RPMI7951 (cell line): ENCODE measurements around the gene SLC2A11. TPM values are rescaled to one million over a fixed set of nuclear protein-coding genes. Genes with fewer than 3 reads are reported as not detected.
"Not testable (repeated sequence)": the region's sequence is repeated elsewhere in the genome, so short reads cannot be mapped to it uniquely, and the experiment has no call there.

ENCODE experiments used
- DNase-seq: peaks from one replicate; pipeline ENCODE4 v3.0.0-alpha.2; 2012; ENCODE audit warnings: low read depth
- total RNA-seq: library from RNA; depleted of rRNA; stranded (reverse); fragments of >200 nt; shearing (Covaris generic); gene quantifications from 2 replicates; pipeline ENCODE4 v1.2.3, GENCODE V29; 2014

SLC2A11 gene
- total RNA-seq, 1 experiment from 2014 or later = 32.1 TPM

- no peak for DNase-seq
Measured at GRCh38 chr22:23891726-23892125, 34.1 kb downstream of the SLC2A11 start.

GRCh38 chr22:23892130-23892529, 34.5 kb downstream of the SLC2A11 start:
- no peak for DNase-seq

- DNase-seq = no peak
Measured at GRCh38 chr22:23892706-23893105, 35.0 kb downstream of the SLC2A11 start.

GRCh38 chr22:23893121-23893944, 35.7 kb downstream of the SLC2A11 start:
- no peak for DNase-seq

- DNase-seq = peak; percentile 86
Measured at GRCh38 chr22:23893945-23894709, 36.5 kb downstream of the SLC2A11 start, which contains the start of gene MIF. Gene MIF (plus strand): TSS chr22:23894383. CDS start chr22:23894475, 92 bp downstream.

GRCh38 chr22:23894710-23895598, 37.3 kb downstream of the SLC2A11 start:
- DNase-seq = peak; percentile 74

GRCh38 chr22:23895599-23896144, 38.0 kb downstream of the SLC2A11 start:
- no peak for DNase-seq

GRCh38 chr22:23896166-23896522, 38.5 kb downstream of the SLC2A11 start:
- no peak for DNase-seq

- DNase-seq = no peak
Measured at GRCh38 chr22:23896523-23897186, 39.0 kb downstream of the SLC2A11 start.

GRCh38 chr22:23897320-23897719, 39.6 kb downstream of the SLC2A11 start:
- DNase-seq = no peak

GRCh38 chr22:23898006-23898974, 40.6 kb downstream of the SLC2A11 start:
- DNase-seq = no peak

- DNase-seq = no peak
Measured at GRCh38 chr22:23899042-23899745, 41.5 kb downstream of the SLC2A11 start.

- not testable (repeated sequence) for DNase-seq
Measured at GRCh38 chr22:23900227-23900626, 42.6 kb downstream of the SLC2A11 start.

- DNase-seq = no peak
Measured at GRCh38 chr22:23901600-23901999, 43.9 kb downstream of the SLC2A11 start.

GRCh38 chr22:23903328-23903971, 45.8 kb downstream of the SLC2A11 start:
- DNase-seq = no peak

- no peak for DNase-seq
Measured at GRCh38 chr22:23904573-23905254, 47.0 kb downstream of the SLC2A11 start.

GRCh38 chr22:23906641-23907040, 49.0 kb downstream of the SLC2A11 start:
- DNase-seq = no peak

- not testable (repeated sequence) for DNase-seq
Measured at GRCh38 chr22:23907423-23907822, 49.7 kb downstream of the SLC2A11 start.
